SK-N-SH (cell line): ENCODE measurements around the gene TIMM10. TPM values are rescaled to one million over a fixed set of nuclear protein-coding genes. Genes with fewer than 3 reads are reported as not detected.
A peak's percentile ranks its signal among the peaks of the same experiment; 100 is the strongest.

ENCODE experiments used
- CTCF ChIA-PET: fragments of 300-600, 350-600 bp; formaldehyde crosslinking; extraction: SDS; loops from one replicate; lab custom pipeline; 2021; lab: Yijun Ruan, JAX
- POLR2A ChIA-PET: fragments of 350-600 bp; sonication (Branson Sonifier 250); formaldehyde crosslinking; extraction: SDS; loops from one replicate; lab custom pipeline; 2020; ENCODE audit warnings: antibody characterized with exemption, inconsistent platforms; lab: Yijun Ruan, JAX
- DNase-seq: peaks from one replicate; pipeline ENCODE4 v3.0.0; 2012
- H2AFZ ChIP-seq: fragments of 200-600 bp; sonication (generic); 2 replicates; pipeline ENCODE4 v1.8.1; 2016; ENCODE audit warnings: antibody characterized with exemption, mild to moderate bottlenecking, low read depth
- H3F3A ChIP-seq: fragments of 200-600 bp; sonication (generic); replicated peaks from 2 replicates; pipeline ENCODE3; 2016; ENCODE audit warnings: antibody characterized with exemption, mild to moderate bottlenecking; ENCODE audit not compliant: insufficient read depth
- H3K27ac ChIP-seq, 2 experiments: fragments of 200-500 bp in 1 of 2; fragments of 200-600 bp in 1 of 2; sonication (Bioruptor generic) in 1 of 2; sonication (generic), shearing (Covaris generic) in 1 of 2; 2 replicates each; pipeline versions ENCODE4 v1.5.1 to v1.6.1; 2014 to 2016; ENCODE audit warnings: low read depth in 2 of 2, inconsistent platforms in 1 of 2, low read length in 1 of 2, mild to moderate bottlenecking in 1 of 2, mixed read lengths in 1 of 2
- H3K27me3 ChIP-seq: fragments of 200-600 bp; sonication (generic), shearing (Covaris generic); 2 replicates; pipeline ENCODE4 v1.6.1; 2016; ENCODE audit warnings: mixed run types; ENCODE audit not compliant: insufficient read depth
- H3K36me3 ChIP-seq, 2 experiments: fragments of 200-500 bp in 1 of 2; fragments of 200-600 bp in 1 of 2; sonication (Bioruptor generic) in 1 of 2; sonication (generic) in 1 of 2; replicated peaks in 1 of 2; 2 replicates each; pipeline versions ENCODE3 to v1.5.1; 2014 to 2016; ENCODE audit warnings: low read length in 1 of 2, mild to moderate bottlenecking in 1 of 2; ENCODE audit not compliant: insufficient read depth in 2 of 2, control insufficient read depth in 1 of 2
- H3K4me1 ChIP-seq, 2 experiments: fragments of 200-500 bp in 1 of 2; fragments of 200-600 bp in 1 of 2; sonication (Bioruptor generic) in 1 of 2; sonication (generic), shearing (Covaris generic) in 1 of 2; 2 replicates each; pipeline versions ENCODE4 v1.5.1 to v1.6.1; 2014 to 2016; ENCODE audit warnings: low read depth in 1 of 2, low read length in 1 of 2, mixed run types in 1 of 2; ENCODE audit not compliant: insufficient read depth in 2 of 2, control insufficient read depth in 1 of 2
- H3K4me2 ChIP-seq: fragments of 200-600 bp; sonication (generic), shearing (Covaris generic); 2 replicates; pipeline ENCODE4 v1.6.1; 2017; ENCODE audit warnings: mixed run types
- H3K4me3 ChIP-seq, 2 experiments: fragments of 200-500 bp in 1 of 2; fragments of 200-600 bp in 1 of 2; sonication (Bioruptor generic) in 1 of 2; sonication (generic), shearing (Covaris generic) in 1 of 2; 2 replicates each; pipeline versions ENCODE4 v1.5.1 to v1.8.1; 2014 to 2016; ENCODE audit warnings: low read depth in 2 of 2, inconsistent platforms in 1 of 2, low read length in 1 of 2, mild to moderate bottlenecking in 1 of 2, mixed read lengths in 1 of 2, moderate library complexity in 1 of 2
- H3K79me2 ChIP-seq: fragments of 200-600 bp; sonication (generic); 2 replicates; pipeline ENCODE4 v1.8.1; 2017; ENCODE audit warnings: mild to moderate bottlenecking; ENCODE audit not compliant: insufficient read depth
- H3K9ac ChIP-seq: fragments of 200-600 bp; sonication (generic); 2 replicates; pipeline ENCODE4 v1.6.1; 2017; ENCODE audit warnings: mixed run types
- H3K9me2 ChIP-seq: fragments of 200-600 bp; sonication (generic); 2 replicates; pipeline ENCODE4 v1.6.1; 2017; ENCODE audit warnings: mixed run types
- H3K9me3 ChIP-seq: fragments of 200-600 bp; sonication (generic); 2 replicates; pipeline ENCODE4 v1.6.1; 2017; ENCODE audit warnings: mixed run types, mild to moderate bottlenecking, moderate library complexity
- H4K20me1 ChIP-seq: fragments of 200-600 bp; sonication (generic); 2 replicates; pipeline ENCODE4 v1.6.1; 2017; ENCODE audit warnings: mild to moderate bottlenecking, mixed run types; ENCODE audit not compliant: insufficient read depth
- CHD2 ChIP-seq: fragments of 150-350 bp; IDR thresholded peaks from 2 replicates; pipeline ENCODE4 v1.6.1; 2018; ENCODE audit warnings: low read length; ENCODE audit not compliant: partially characterized antibody
- CTCF ChIP-seq: fragments of 200-600 bp; sonication (generic); IDR thresholded peaks from 2 replicates; pipeline ENCODE4 v1.6.1; 2017; ENCODE audit warnings: antibody characterized with exemption, mild to moderate bottlenecking, moderate library complexity
- FOXJ3 ChIP-seq: sonication (generic); formaldehyde crosslinking; IDR thresholded peaks from 2 replicates; pipeline ENCODE4 v1.5.1; 2020; ENCODE audit warnings: mild to moderate bottlenecking, missing genetic modification reagents
- FOXM1 ChIP-seq: IDR thresholded peaks from 2 replicates; pipeline ENCODE4 v1.4.0; 2012; ENCODE audit warnings: low read depth, mild to moderate bottlenecking
- JUND ChIP-seq: IDR thresholded peaks from 2 replicates; pipeline ENCODE4 v1.4.0; 2012
- MEF2A ChIP-seq: IDR thresholded peaks from 2 replicates; pipeline ENCODE4 v1.4.0; 2012; ENCODE audit warnings: low read depth, borderline replicate concordance
- NRF1 ChIP-seq: IDR thresholded peaks from 2 replicates; pipeline ENCODE4 v1.6.1; 2012; ENCODE audit warnings: low read depth, mild to moderate bottlenecking, low read length
- REST ChIP-seq: IDR thresholded peaks from 2 replicates; pipeline ENCODE4 v1.6.1; 2012; ENCODE audit warnings: mild to moderate bottlenecking, low read depth, low read length, moderate library complexity
- RFX5 ChIP-seq: IDR thresholded peaks from 2 replicates; pipeline ENCODE4 v1.6.1; 2012; ENCODE audit warnings: mild to moderate bottlenecking, improper control_type of control experiment, low read length
- RXRA ChIP-seq: IDR thresholded peaks from 2 replicates; pipeline ENCODE4 v1.4.0; 2012; ENCODE audit warnings: low read depth, mild to moderate bottlenecking, borderline replicate concordance
- SIN3A ChIP-seq: IDR thresholded peaks from 2 replicates; pipeline ENCODE4 v1.6.1; 2012; ENCODE audit warnings: low read depth, mild to moderate bottlenecking, low read length, moderate library complexity, borderline replicate concordance
- SMC3 ChIP-seq: IDR thresholded peaks from 2 replicates; pipeline ENCODE4 v1.6.1; 2012; ENCODE audit warnings: low read depth, low read length, improper control_type of control experiment
- TAF1 ChIP-seq: IDR thresholded peaks from 2 replicates; pipeline ENCODE4 v1.6.1; 2012; ENCODE audit warnings: low read depth, mild to moderate bottlenecking, low read length, moderate library complexity, borderline replicate concordance
- TEAD4 ChIP-seq: IDR thresholded peaks from 2 replicates; pipeline ENCODE4 v1.4.0; 2012; ENCODE audit warnings: mild to moderate bottlenecking, borderline replicate concordance; ENCODE audit not compliant: insufficient read depth
- ZBTB33 ChIP-seq: IDR thresholded peaks from 2 replicates; pipeline ENCODE4 v1.4.0; 2012; ENCODE audit warnings: low read depth, borderline replicate concordance
- WGBS: methylation state at CpG from one replicate; pipeline ENCODE4 v1.1.6; 2017; ENCODE audit warnings: low lambda C conversion rate; 5-methylcytosine and 5-hydroxymethylcytosine counted together
- polyA plus RNA-seq, 3 experiments: library from polyadenylated mRNA; depleted of rRNA; stranded (reverse); fragments of >200 nt; gene quantifications; 2 replicates each; pipeline ENCODE4 v1.2.3, GENCODE V29; 2012
- TF ChIP-seq, protein P1 (sequence below): IDR thresholded peaks from 2 replicates; pipeline ENCODE4; 2012

The TIMM10 gene
- polyA plus RNA-seq, 1 of the 3 experiments (the other 2 are of a cell fraction) = 179 TPM

DNA sequence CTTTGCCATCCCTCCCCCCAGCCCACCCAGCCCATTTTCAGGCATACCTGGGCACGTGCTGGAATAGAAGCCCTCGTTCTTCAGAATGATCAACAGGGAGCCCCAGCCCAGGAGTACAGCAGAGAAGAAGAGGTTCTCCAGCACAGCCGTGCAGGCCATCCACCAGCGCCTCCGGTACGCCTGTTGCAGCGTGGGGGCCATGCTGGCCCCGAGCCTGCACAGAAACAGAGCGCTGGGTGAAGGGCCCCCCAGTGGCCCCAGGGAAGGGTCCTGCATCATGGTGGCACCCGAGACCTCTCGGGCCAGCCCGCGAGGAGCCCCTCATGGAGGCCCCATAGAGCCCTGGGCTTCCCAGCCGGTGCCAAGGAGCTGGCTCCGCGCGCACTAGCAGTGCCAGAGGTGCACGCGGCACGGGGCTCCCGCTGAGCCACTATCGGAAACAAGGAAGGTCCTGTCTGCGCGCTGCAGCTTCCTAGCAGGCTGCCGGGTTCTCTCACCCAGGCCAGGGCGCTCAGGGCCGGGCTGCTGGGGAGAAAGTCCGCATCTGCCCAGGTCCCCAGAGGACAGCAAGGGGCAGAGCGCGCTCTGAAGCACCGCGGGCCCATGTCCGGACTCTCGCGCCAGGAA lies 16.5 kb downstream of the TIMM10 start:
- Histone ChIP-seq H2AFZ (no peak overlapping the region), H3F3A (no peaks in the 10 kb centered on the region), H3K27ac (no peak overlapping the region), H3K9me3 (no peaks in the 10 kb centered on the region), H3K79me2 (no peaks in the 10 kb centered on the region), H3K4me2 (peak overlapping the region; percentile 94), H3K9me2 (no peaks in the 10 kb centered on the region), H4K20me1 (no peaks in the 10 kb centered on the region), H3K9ac (no peak overlapping the region), H3K36me3 (no peaks in the 10 kb centered on the region), H3K27me3 (no peaks in the 10 kb centered on the region), H3K4me3 (peak overlapping the region; percentile 69 to 78), H3K4me1 (peaks cover 0 to 9% of the 10 kb centered on the region in 2 experiments; a peak in 1 of 4 replicates)
- DNase-seq = peak; percentile 72
- ChIA-PET CTCF (interaction anchor here (0.6 to 6.9 kb wide), 14 partner anchors 13 to 168 kb away, joined by 3 to 106 read pairs (median 10); partner anchors contain the start of genes RTN4RL2, TIMM10 and UBE2L6), POLR2A (interaction anchor here (1.9 kb wide), 1 partner anchor 15 kb away, joined by 5 read pairs; no protein-coding TSS in a partner anchor)
- 82% methylated on average over 3 of the region's 35 CpGs for WGBS
- no peak for TF ChIP-seq CHD2
- TF ChIP-seq TEAD4 = no peak
- TF ChIP-seq SMC3 = no peak
- TF ChIP-seq RFX5 = no peak
- TF ChIP-seq CTCF = no peak
- no peak for TF ChIP-seq FOXJ3
- no peak for TF ChIP-seq RXRA
- TF ChIP-seq SIN3A = no peak
- TF ChIP-seq, protein P1, sequence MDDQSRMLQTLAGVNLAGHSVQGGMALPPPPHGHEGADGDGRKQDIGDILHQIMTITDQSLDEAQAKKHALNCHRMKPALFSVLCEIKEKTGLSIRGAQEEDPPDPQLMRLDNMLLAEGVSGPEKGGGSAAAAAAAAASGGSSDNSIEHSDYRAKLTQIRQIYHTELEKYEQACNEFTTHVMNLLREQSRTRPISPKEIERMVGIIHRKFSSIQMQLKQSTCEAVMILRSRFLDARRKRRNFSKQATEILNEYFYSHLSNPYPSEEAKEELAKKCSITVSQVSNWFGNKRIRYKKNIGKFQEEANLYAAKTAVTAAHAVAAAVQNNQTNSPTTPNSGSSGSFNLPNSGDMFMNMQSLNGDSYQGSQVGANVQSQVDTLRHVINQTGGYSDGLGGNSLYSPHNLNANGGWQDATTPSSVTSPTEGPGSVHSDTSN = no peak
- no peak for TF ChIP-seq FOXM1
- TF ChIP-seq TAF1 = no peak
- TF ChIP-seq JUND = no peak

GRCh38 chr11:57513452-57513795 lies 17.1 kb downstream of the TIMM10 start:
- POLR2A ChIA-PET = interaction anchor here (1.1 kb wide), 1 partner anchor 20 kb away, joined by 3 read pairs; no protein-coding TSS in a partner anchor
- CTCF ChIA-PET = interaction anchor here (0.6 to 6.9 kb wide), 14 partner anchors 12 to 168 kb away, joined by 3 to 106 read pairs (median 6); partner anchors contain the start of genes RTN4RL2 and TIMM10
- H3K4me3 ChIP-seq = no peak overlapping the region
- TF ChIP-seq ZBTB33 (no peak), REST (no peak), NRF1 (no peak), MEF2A (no peak), RFX5 (no peak), CTCF (no peak)

More at GRCh38 chr11:57513452-57513795, 17.1 kb downstream of the TIMM10 start:
- no peaks in the 10 kb centered on the region for H3K27me3 ChIP-seq
- H4K20me1 ChIP-seq = no peaks in the 10 kb centered on the region
- H3K9me2 ChIP-seq = no peaks in the 10 kb centered on the region
- WGBS = 93% methylated on average over 1 of the region's 1 CpG
- no peak overlapping the region for H3K27ac ChIP-seq
- H3K36me3 ChIP-seq = no peaks in the 10 kb centered on the region
- no peaks in the 10 kb centered on the region for H3K79me2 ChIP-seq
- H3K4me2 ChIP-seq = no peak overlapping the region
- no peak for DNase-seq
- H2AFZ ChIP-seq = no peak overlapping the region
- no peaks in the 10 kb centered on the region for H3K9me3 ChIP-seq
- H3K4me1 ChIP-seq = peaks cover 0 to 9% of the 10 kb centered on the region in 2 experiments; a peak in 1 of 4 replicates
- no peaks in the 10 kb centered on the region for H3F3A ChIP-seq
- no peak overlapping the region for H3K9ac ChIP-seq
